ENCODE results near the gene PRAMEF12.

DNA sequence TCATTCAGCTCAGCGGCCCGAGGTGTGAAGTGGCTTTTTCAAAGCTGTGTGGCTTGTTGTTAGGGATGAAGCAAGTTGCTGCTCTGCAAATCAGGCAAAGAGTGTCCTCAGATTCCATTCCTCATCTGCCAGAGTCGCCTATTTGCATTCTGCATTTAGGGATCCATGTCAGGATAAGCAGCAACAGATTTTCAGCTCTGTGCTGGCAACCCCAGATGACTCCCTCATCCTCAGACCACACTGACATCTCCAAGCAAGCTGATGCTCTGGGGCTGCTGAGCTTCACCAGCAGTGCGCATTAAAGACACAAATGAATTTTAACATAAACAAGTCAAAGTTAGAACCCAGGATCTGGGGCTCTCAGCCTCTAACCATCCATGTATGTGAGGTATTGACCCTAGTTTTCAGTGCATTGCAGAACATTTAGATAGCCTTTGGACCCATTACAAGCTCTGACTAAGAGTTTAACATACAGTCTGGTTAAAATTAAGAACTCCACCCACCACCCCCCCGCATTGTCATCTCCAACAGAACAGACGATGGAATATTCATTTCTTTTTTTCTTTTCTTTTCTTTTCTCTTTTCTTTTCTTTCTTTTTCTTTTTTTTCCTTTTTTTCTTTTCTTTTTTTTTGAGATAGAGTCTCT is 16.6 kb upstream of the PRAMEF12 start:
- TF ChIP-seq, protein P1, sequence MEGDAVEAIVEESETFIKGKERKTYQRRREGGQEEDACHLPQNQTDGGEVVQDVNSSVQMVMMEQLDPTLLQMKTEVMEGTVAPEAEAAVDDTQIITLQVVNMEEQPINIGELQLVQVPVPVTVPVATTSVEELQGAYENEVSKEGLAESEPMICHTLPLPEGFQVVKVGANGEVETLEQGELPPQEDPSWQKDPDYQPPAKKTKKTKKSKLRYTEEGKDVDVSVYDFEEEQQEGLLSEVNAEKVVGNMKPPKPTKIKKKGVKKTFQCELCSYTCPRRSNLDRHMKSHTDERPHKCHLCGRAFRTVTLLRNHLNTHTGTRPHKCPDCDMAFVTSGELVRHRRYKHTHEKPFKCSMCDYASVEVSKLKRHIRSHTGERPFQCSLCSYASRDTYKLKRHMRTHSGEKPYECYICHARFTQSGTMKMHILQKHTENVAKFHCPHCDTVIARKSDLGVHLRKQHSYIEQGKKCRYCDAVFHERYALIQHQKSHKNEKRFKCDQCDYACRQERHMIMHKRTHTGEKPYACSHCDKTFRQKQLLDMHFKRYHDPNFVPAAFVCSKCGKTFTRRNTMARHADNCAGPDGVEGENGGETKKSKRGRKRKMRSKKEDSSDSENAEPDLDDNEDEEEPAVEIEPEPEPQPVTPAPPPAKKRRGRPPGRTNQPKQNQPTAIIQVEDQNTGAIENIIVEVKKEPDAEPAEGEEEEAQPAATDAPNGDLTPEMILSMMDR (IDR thresholded peaks at IDR 0.05; ENCODE audit: poor library complexity, severe bottlenecking): no peak
- TF ChIP-seq EZH2 (IDR thresholded peaks at IDR 0.05; ENCODE audit: borderline replicate concordance, insufficient read depth, low read length, poor library complexity, severe bottlenecking) (no peak), RAD21 (conservative IDR thresholded peaks at IDR 0.05) (no peak), POLR2AphosphoS5 (IDR thresholded peaks at IDR 0.05) (no peak)
- TF ChIP-seq, protein P2, sequence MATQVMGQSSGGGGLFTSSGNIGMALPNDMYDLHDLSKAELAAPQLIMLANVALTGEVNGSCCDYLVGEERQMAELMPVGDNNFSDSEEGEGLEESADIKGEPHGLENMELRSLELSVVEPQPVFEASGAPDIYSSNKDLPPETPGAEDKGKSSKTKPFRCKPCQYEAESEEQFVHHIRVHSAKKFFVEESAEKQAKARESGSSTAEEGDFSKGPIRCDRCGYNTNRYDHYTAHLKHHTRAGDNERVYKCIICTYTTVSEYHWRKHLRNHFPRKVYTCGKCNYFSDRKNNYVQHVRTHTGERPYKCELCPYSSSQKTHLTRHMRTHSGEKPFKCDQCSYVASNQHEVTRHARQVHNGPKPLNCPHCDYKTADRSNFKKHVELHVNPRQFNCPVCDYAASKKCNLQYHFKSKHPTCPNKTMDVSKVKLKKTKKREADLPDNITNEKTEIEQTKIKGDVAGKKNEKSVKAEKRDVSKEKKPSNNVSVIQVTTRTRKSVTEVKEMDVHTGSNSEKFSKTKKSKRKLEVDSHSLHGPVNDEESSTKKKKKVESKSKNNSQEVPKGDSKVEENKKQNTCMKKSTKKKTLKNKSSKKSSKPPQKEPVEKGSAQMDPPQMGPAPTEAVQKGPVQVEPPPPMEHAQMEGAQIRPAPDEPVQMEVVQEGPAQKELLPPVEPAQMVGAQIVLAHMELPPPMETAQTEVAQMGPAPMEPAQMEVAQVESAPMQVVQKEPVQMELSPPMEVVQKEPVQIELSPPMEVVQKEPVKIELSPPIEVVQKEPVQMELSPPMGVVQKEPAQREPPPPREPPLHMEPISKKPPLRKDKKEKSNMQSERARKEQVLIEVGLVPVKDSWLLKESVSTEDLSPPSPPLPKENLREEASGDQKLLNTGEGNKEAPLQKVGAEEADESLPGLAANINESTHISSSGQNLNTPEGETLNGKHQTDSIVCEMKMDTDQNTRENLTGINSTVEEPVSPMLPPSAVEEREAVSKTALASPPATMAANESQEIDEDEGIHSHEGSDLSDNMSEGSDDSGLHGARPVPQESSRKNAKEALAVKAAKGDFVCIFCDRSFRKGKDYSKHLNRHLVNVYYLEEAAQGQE (IDR thresholded peaks at IDR 0.05; ENCODE audit: borderline replicate concordance): no peak

Data from neural cell (in vitro differentiated cells).